Bronchial epithelial cell (primary cell): ENCODE data around the gene OR5A1. TPM values are rescaled to one million over a fixed set of nuclear protein-coding genes. Genes with fewer than 3 reads are reported as not detected.

Experiments used
- DNase-seq: peaks from one replicate; pipeline ENCODE4 v3.0.0-alpha.2; 2010; ENCODE audit warnings: low read depth
- FAIRE-seq: peaks from 2 replicates; lab custom pipeline; 2011; peaks lifted over from hg19 to GRCh38; lab: Jason Lieb, UNC
- H3K27me3 ChIP-seq: 2 replicates; pipeline ENCODE4 v1.5.1; 2011; ENCODE audit warnings: low read length; ENCODE audit not compliant: control insufficient read depth, insufficient read depth
- H3K36me3 ChIP-seq: 2 replicates; pipeline ENCODE4 v1.5.1; 2011; ENCODE audit warnings: low read length; ENCODE audit not compliant: control insufficient read depth, insufficient read depth
- H3K4me3 ChIP-seq: 2 replicates; pipeline ENCODE4 v1.5.1; 2011; ENCODE audit warnings: mild to moderate bottlenecking, low read depth, low read length, control low read depth
- CTCF ChIP-seq: IDR thresholded peaks from 2 replicates; pipeline ENCODE4 v1.5.1; 2011; ENCODE audit warnings: mild to moderate bottlenecking, moderate library complexity, low read length, control low read depth, inconsistent platforms; ENCODE audit not compliant: insufficient read depth, severe bottlenecking
- total RNA-seq: library from RNA; depleted of rRNA; stranded (reverse); fragments of >200 nt; gene quantifications from 2 replicates; pipeline ENCODE4 v1.2.1, GENCODE V29; 2014

OR5A1 gene
- total RNA-seq, 1 donor from 2014 or later: not detected

GRCh38 chr11:59415111-59415510 is 21.2 kb upstream of the OR5A1 start:
- FAIRE-seq (no peak), DNase-seq (no peak)
- Histone ChIP-seq H3K36me3 (no peaks in the 10 kb centered on the region), H3K4me3 (no peak overlapping the region), H3K27me3 (no peaks in the 10 kb centered on the region)
- TF ChIP-seq CTCF: no peak

GRCh38 chr11:59416613-59417012 is 19.7 kb upstream of the OR5A1 start:
- H3K36me3 ChIP-seq: no peaks in the 10 kb centered on the region
- FAIRE-seq (no peak), DNase-seq (no peak)
- no peaks in the 10 kb centered on the region for H3K27me3 ChIP-seq
- no peak overlapping the region for H3K4me3 ChIP-seq
- no peak for TF ChIP-seq CTCF

GRCh38 chr11:59417023-59417422 is 19.2 kb upstream of the OR5A1 start:
- TF ChIP-seq CTCF: no peak
- FAIRE-seq (no peak), DNase-seq (no peak)
- H3K27me3 ChIP-seq: no peaks in the 10 kb centered on the region
- H3K4me3 ChIP-seq: no peak overlapping the region
- H3K36me3 ChIP-seq: no peaks in the 10 kb centered on the region

- Histone ChIP-seq H3K4me3 (no peak overlapping the region), H3K27me3 (no peaks in the 10 kb centered on the region), H3K36me3 (no peaks in the 10 kb centered on the region)
- no peak for TF ChIP-seq CTCF
- no peak for DNase-seq
- FAIRE-seq: no peak
Measured at GRCh38 chr11:59418156-59418555, 18.1 kb upstream of the OR5A1 start.

- FAIRE-seq (no peak), DNase-seq (no peak)
- H3K4me3 ChIP-seq: no peak overlapping the region
Measured at GRCh38 chr11:59423835-59424234, 12.4 kb upstream of the OR5A1 start.

More at GRCh38 chr11:59423835-59424234, 12.4 kb upstream of the OR5A1 start:
- Histone ChIP-seq H3K27me3 (no peaks in the 10 kb centered on the region), H3K36me3 (no peaks in the 10 kb centered on the region)
- no peak for TF ChIP-seq CTCF
